Measurements from ENCODE around the gene TMEM17.
A peak's percentile ranks its signal among the peaks of the same experiment; 100 is the strongest.
"Not testable (repeated sequence)": the region's sequence is repeated elsewhere in the genome, so short reads cannot be mapped to it uniquely, and the experiment has no call there.

TMEM17 gene

DNA sequence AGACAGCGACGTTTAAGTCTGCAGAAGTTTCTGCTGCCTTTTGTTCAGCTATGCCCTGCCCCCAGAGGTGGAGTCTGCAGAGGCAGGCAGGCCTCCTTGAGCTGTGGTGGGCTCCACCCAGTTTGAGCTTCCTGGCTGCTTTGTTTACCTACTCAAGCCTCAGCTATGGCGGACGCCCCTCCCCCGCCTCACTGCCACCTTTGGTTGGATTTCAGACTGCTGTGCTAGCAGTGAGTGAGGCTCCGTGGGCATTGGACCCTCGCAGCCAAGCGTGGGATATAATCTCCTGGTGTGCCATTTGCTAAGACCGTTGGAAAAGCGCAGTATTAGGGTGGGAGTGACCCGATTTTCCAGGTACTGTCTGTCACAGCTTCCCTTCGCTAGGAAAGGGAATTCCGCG lies 15.1 kb upstream of the TMEM17 start:
- H3K4me3 ChIP-seq: not testable (repeated sequence)

DNA sequence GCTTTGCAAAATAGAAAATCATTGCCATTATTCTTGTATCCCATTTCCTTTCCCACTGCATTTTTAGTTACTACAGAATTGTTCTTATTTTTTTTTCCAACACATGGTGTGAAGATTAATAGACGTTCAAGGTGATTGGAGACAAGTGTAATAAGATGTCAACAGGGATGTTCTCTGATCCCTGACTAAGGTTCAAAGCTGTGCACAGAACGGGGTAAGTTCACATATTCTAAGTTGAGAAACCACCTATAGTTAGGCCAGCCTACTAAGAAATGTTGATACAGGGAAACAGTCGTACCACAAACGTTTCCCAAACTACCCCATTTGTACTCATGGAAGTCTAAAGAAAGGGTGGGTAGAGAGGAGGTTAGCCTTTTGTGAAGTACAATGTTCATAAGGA lies 6.4 kb upstream of the TMEM17 start:
- no peak overlapping the region for H3K4me3 ChIP-seq

More for the DNA sequence above, 15.1 kb upstream of the TMEM17 start:
- H3K27ac ChIP-seq: not testable (repeated sequence)

GRCh38 chr2:62511636-62512035 lies 5.6 kb upstream of the TMEM17 start:
- Histone ChIP-seq H3K27ac (no peak overlapping the region), H3K4me3 (no peak overlapping the region)

More for the DNA sequence above, 6.4 kb upstream of the TMEM17 start:
- no peak overlapping the region for H3K27ac ChIP-seq

DNA sequence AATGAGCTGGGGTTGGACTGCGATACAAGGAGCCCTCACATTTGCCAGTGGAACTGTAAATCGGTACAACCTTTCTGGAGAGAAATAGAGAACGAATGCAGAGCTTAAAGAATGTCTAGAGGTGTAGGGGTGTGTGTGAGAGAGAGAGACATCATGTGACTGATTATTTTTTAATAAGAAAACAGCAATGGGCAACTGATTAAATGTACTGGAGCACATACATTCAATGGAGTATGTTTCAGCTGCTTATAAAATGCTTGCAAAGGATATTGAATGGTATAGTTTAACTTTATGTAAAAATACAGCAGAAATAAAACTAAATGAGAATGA lies 391 bp upstream of the TMEM17 start:
- H3K27ac ChIP-seq: peak overlapping the region in 20 of 21 experiments; percentile 78 to 97 (median 91)

GRCh38 chr2:62505109-62505749 lies 766 bp downstream of the TMEM17 start:
- Histone ChIP-seq H3K4me3 (peak overlapping the region; percentile 59 to 77 (median 69)), H3K27ac (peak overlapping the region; percentile 78 to 97 (median 91))

More for the DNA sequence above, 391 bp upstream of the TMEM17 start:
- peak overlapping the region; percentile 59 to 77 (median 69) for H3K4me3 ChIP-seq

GRCh38 chr2:62504657-62505056 lies 1.3 kb downstream of the TMEM17 start:
- Histone ChIP-seq H3K27ac (peak overlapping the region in 5 of 21 experiments; percentile 89 to 95 (median 91)), H3K4me3 (no peak overlapping the region)

GRCh38 chr2:62501794-62502500 lies 4.0 kb downstream of the TMEM17 start:
- no peak overlapping the region for H3K4me3 ChIP-seq
- peak overlapping the region in 2 of 21 experiments; percentile 8 to 26 for H3K27ac ChIP-seq

DNA sequence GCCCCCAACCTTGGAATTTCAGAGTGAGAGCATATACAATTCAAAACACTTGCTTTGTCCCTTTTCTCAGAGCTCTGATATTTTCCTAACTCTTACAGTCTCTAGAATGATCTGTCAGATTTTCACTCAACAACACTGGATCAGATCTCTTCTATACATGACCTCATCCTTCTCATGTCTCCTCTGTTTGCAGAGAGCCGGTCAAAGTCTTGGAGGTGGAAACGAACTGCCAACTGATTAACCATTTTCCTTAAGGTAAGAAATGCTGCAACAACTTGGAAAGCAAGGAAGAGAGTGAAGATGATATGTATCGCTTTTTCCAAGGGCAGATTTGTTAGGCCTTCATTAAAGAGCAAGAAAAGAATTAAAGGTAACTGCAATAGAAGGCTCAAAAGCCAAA lies 4.9 kb downstream of the TMEM17 start:
- Histone ChIP-seq H3K27ac (no peak overlapping the region), H3K4me3 (no peak overlapping the region)

DNA sequence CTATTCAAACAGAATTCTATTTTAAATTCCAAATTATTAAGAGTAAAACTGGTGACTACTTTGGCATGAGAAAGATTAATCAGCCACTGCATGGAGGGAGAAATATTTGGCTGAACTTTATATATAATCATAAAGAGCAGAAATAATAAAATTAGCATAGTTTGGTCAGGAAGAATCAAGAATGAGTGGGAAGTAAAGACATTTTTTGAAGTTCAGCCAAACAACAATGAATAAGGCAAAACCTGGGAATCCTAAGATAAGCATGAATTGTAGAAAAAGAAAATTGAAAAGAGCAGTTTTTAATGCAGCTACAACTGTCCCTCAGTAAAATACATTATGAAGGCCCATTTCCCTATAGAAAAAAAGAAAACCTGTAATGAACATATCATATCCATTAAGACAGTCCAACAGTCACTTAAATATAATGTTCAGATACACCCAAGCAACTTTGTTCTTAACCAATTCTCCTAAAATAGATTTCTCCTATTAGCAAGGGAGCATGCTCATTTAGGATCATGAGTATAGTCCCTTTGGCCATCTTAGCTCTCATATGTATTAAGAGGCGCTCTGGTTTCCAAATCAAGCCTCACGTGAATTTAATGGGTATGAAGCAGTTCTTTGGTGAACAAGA lies 6.5 kb downstream of the TMEM17 start:
- no peak overlapping the region for H3K4me3 ChIP-seq
- no peak overlapping the region for H3K27ac ChIP-seq

GRCh38 chr2:62498739-62499138 lies 7.3 kb downstream of the TMEM17 start:
- H3K27ac ChIP-seq: no peak overlapping the region
- no peak overlapping the region for H3K4me3 ChIP-seq

DNA sequence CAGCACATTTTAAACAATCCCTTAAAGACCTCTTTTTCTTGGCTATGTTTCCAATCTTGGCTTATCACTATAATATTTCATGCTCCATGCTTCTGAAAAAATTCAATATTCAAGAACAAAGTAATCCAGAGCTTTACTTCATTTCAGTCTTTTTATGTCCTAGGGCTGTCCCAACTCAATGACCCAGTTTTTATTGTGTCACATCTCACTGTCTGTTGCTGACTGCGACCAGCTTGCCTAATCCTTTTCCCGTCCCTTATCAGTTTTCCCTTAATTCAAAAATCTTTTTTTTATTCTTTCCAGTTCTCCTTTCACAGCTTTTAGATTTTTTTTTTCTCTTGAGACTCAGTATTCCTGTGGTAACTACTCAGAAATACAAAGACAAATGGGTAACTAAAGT lies 10.2 kb downstream of the TMEM17 start:
- H3K27ac ChIP-seq: peak overlapping the region in 1 of 21 experiments; percentile 14

GRCh38 chr2:62492048-62492447 lies 13.9 kb downstream of the TMEM17 start:
- Histone ChIP-seq H3K27ac (no peak overlapping the region), H3K4me3 (no peak overlapping the region)

More for the DNA sequence above, 10.2 kb downstream of the TMEM17 start:
- no peak overlapping the region for H3K4me3 ChIP-seq

DNA sequence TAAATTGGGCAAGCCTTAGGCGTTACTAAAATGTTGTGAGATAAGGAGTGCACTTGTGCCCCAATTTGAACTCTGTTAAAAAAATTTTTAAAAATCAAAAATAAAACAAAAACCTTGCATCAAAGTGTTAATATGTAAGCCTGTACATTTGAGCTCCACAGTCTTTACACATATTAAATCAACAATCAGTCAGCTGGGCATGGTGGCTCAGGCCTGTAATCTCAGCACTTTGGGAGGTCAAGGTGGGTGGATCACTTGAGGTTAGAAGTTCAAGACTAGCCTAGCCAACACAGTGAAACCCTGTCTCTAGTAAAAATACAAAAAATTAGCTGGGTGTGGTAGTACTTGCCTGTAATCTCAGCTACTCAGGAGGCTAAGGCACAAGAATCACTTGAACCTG lies 16.3 kb downstream of the TMEM17 start:
- Histone ChIP-seq H3K4me3 (no peak overlapping the region), H3K27ac (peak overlapping the region in 1 of 21 experiments; percentile 41)

DNA sequence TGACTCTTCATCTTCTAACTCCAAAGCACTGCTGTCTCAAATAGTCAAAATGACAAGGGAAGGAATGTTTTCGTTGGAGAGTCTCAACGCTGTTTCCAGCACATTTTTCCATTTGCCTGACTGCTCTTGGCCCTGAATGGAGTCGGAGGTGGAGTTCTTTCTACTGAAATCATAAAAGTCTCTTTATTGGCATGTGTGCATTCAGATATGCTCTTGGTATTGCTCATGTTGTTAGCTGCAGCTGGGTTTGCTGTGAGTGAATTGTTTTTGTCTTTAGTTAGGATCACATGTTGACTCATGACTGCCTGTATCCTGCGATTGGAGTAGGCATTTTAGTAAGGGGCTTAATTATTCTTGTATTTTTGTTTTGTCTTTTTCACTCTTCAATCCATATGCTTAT lies 16.8 kb downstream of the TMEM17 start:
- Histone ChIP-seq H3K4me3 (no peak overlapping the region), H3K27ac (peak overlapping the region in 1 of 21 experiments; percentile 41)

GRCh38 chr2:62486439-62486765 lies 19.6 kb downstream of the TMEM17 start:
- Histone ChIP-seq H3K27ac (peak overlapping the region in 5 of 21 experiments; percentile 7 to 36 (median 13)), H3K4me3 (no peak overlapping the region)

GRCh38 chr2:62485761-62486438 lies 20.1 kb downstream of the TMEM17 start:
- H3K27ac ChIP-seq: peak overlapping the region in 5 of 21 experiments; percentile 7 to 51 (median 31)
- no peak overlapping the region for H3K4me3 ChIP-seq

GRCh38 chr2:62482558-62483352 lies 23.2 kb downstream of the TMEM17 start:
- no peak overlapping the region for H3K27ac ChIP-seq
- H3K4me3 ChIP-seq: no peak overlapping the region

- Histone ChIP-seq H3K27ac (no peak overlapping the region), H3K4me3 (no peak overlapping the region)
Measured at GRCh38 chr2:62479917-62480316, 26.1 kb downstream of the TMEM17 start.

DNA sequence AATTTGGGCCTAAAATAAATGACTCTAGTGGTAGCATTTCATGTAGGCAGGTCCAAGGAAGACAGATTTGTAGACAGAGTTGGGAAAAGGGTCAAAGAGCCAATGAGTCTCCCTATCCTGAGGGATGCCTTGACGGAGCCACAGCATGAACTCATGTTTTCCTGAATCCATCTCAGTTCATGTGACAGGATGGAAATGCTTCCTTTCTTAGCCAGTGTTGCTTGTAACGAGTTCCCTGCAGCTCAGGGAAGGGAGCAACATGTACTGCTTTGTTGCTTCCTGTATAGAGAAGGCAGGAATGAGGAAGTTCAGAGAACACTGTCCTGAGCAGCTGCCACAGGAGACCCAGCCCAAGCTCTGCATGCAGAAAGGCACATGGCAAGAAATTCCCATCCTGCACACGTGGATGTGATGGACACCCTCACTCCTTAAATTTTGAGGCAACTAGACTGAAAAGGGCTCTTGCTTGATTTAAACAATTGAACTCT lies 27.9 kb downstream of the TMEM17 start:
- Histone ChIP-seq H3K4me3 (no peak overlapping the region), H3K27ac (peak overlapping the region in 16 of 21 experiments; percentile 12 to 77 (median 50))

All from skin epidermis (tissue), 12 donors.